Ovary (tissue), 9 donors: ENCODE data around the gene TPRG1. TPM values are rescaled to one million over a fixed set of nuclear protein-coding genes. Genes with fewer than 3 reads are reported as not detected.

ENCODE experiments used
- DNase-seq, 5 donors: peaks; one replicate each; pipeline ENCODE4 v3.0.0-alpha.2; 2019 to 2020
- H3K27ac ChIP-seq, 2 donors: fragments of 200-600 bp; one replicate each; pipeline versions ENCODE4 v1.5.1 to v1.8.0; 2019 to 2022
- H3K27me3 ChIP-seq: fragments of 200-600 bp; one replicate; pipeline ENCODE4 v1.8.0; 2022
- H3K36me3 ChIP-seq: fragments of 200-600 bp; sonication (generic); one replicate; pipeline ENCODE4 v1.5.1; 2019
- H3K4me1 ChIP-seq: one replicate; pipeline ENCODE4 v1.8.1; 2013; ENCODE audit warnings: mild to moderate bottlenecking, moderate library complexity; ENCODE audit not compliant: insufficient read depth
- H3K4me3 ChIP-seq: fragments of 200-600 bp; sonication (generic); one replicate; pipeline ENCODE4 v1.5.1; 2017
- H3K9me3 ChIP-seq, 2 donors: fragments of 200-600 bp in 1 of 2; sonication (generic) in 1 of 2; one replicate each; pipeline versions ENCODE4 v1.5.1 to v1.8.1; 2013 to 2019; ENCODE audit warnings: mild to moderate bottlenecking in 1 of 2, moderate library complexity in 1 of 2
- CTCF ChIP-seq, 3 donors: fragments of 450-650 bp in 2 of 3; fragments of 200-600 bp in 1 of 3; IDR thresholded peaks; one replicate each; pipeline versions ENCODE4 v1.5.1 to v1.8.0; 2016 to 2022; ENCODE audit warnings: antibody characterized with exemption in 3 of 3, mild to moderate bottlenecking in 1 of 3
- EP300 ChIP-seq: sonication (generic); formaldehyde crosslinking; IDR thresholded peaks from one replicate; pipeline ENCODE4 v1.6.1; 2017; ENCODE audit warnings: antibody characterized with exemption
- POLR2A ChIP-seq: fragments of 450-650 bp; IDR thresholded peaks from one replicate; pipeline ENCODE4 v1.6.1; 2017; ENCODE audit warnings: antibody characterized with exemption, mild to moderate bottlenecking, moderate library complexity
- WGBS, 3 donors: extraction: QIAGEN DNeasy Blood & Tissue Kit in 1 of 3; methylation state at CpG; one replicate each; pipeline versions ENCODE4 v1.1.5 to v1.1.7; 2013 to 2017; 5-methylcytosine and 5-hydroxymethylcytosine counted together
- intact Hi-C, 4 donors: fragments of 100-400 bp; cut with DNase I; formaldehyde crosslinking; loops; one replicate each; pipeline versions ENCODE4 v1.11.0 to v1.15.1; 2022 to 2023
- polyA plus RNA-seq, 2 donors: library from polyadenylated mRNA; stranded (reverse); fragments of 200-250 nt in 1 of 2; fragments of 350-450 nt in 1 of 2; fragmentation: Illumina TruSeq in 1 of 2; extraction: RNeasy Lipid Tissue Mini Kit (QIAGEN cat#74804) in 1 of 2; gene quantifications; one replicate each; pipeline ENCODE4 v1.2.3, GENCODE V29; 2013 to 2014
- total RNA-seq, 7 donors: library from RNA; depleted of rRNA in 2 of 7; stranded (reverse); fragments of >200 nt in 2 of 7; fragmentation: NEBNext Ultra II Directional in 3 of 7; extraction: Animal tissue kit (Norgen Biotek cat#: 25700) in 3 of 7; gene quantifications; one replicate each; pipeline versions ENCODE4 v1.1.0 to v1.2.4, GENCODE V29; 2016 to 2023
- donor health status: DM: no; HTN: no; CAD: no; lungs with moderate emphysema.
- donor health status: DM: no; HTN: no; CAD: no.
- donor health status: Bipolar disorder and iron deficiency.
- donor health status: DM: yes; HTN: yes; CAD: no.
- donor health status: DM: no; HTN: no; CAD: no.
- donor health status: DM: yes; HTN: yes; CAD: no.

TPRG1 gene
- total and polyA plus RNA-seq, 9 donors = 1.9 to 20.2 (median 7.5) TPM

- Histone ChIP-seq H3K4me1 (no peaks in the 10 kb centered on the region), H3K36me3 (no peaks in the 10 kb centered on the region), H3K4me3 (no peak overlapping the region), H3K9me3 (no peaks in the 10 kb centered on the region), H3K27me3 (no peaks in the 10 kb centered on the region), H3K27ac (no peak overlapping the region)
- DNase-seq = no peak
- intact Hi-C loops = no loop called here
- no peak for TF ChIP-seq POLR2A
- no peak for TF ChIP-seq EP300
- TF ChIP-seq CTCF (IDR thresholded peaks at IDR 0.05) = no peak
- 79 to 87% (median 83%) methylated on average over 1 of the region's 1 CpG for WGBS, 3 donors
These were observed 78.2 kb downstream of the TPRG1 start for GRCh38 chr3:189249987-189250386.

- 72 to 79% (median 77%) methylated on average over 3 of the region's 3 CpGs for WGBS, 3 donors
- H3K36me3 ChIP-seq = no peaks in the 10 kb centered on the region
- no peak overlapping the region for H3K4me3 ChIP-seq
- intact Hi-C loops = no loop called here
- H3K9me3 ChIP-seq = no peaks in the 10 kb centered on the region
- H3K27ac ChIP-seq = no peak overlapping the region
- H3K27me3 ChIP-seq = no peaks in the 10 kb centered on the region
- H3K4me1 ChIP-seq = peaks cover 4% of the 10 kb centered on the region
- no peak for DNase-seq
- TF ChIP-seq CTCF (IDR thresholded peaks at IDR 0.05) (no peak), POLR2A (no peak), EP300 (no peak)
These were observed 86.5 kb downstream of the TPRG1 start for GRCh38 chr3:189258261-189258660.

GRCh38 chr3:189260556-189261493, 89.1 kb downstream of the TPRG1 start:
- intact Hi-C loops = no loop called here
- 16 to 40% (median 28%) methylated on average over 11 of the region's 11 CpGs for WGBS, 3 donors
- Histone ChIP-seq H3K27ac (no peak overlapping the region), H3K9me3 (no peaks in the 10 kb centered on the region), H3K36me3 (no peaks in the 10 kb centered on the region), H3K4me3 (no peak overlapping the region), H3K27me3 (no peaks in the 10 kb centered on the region), H3K4me1 (peaks cover 4% of the 10 kb centered on the region)
- TF ChIP-seq CTCF (IDR thresholded peaks at IDR 0.05) = no peak
- TF ChIP-seq EP300 = no peak
- TF ChIP-seq POLR2A = no peak
- peak in 2 of 5 donors; percentile 21 to 49 for DNase-seq

- TF ChIP-seq CTCF (IDR thresholded peaks at IDR 0.05) (no peak), POLR2A (no peak), EP300 (no peak)
- no peaks in the 10 kb centered on the region for H3K9me3 ChIP-seq
- intact Hi-C loops = no loop called here
- H3K4me3 ChIP-seq = no peak overlapping the region
- DNase-seq = no peak
- peaks cover 4% of the 10 kb centered on the region for H3K4me1 ChIP-seq
- WGBS, 3 donors = 73 to 80% (median 79%) methylated on average over 3 of the region's 3 CpGs
- no peaks in the 10 kb centered on the region for H3K36me3 ChIP-seq
- H3K27me3 ChIP-seq = no peaks in the 10 kb centered on the region
- no peak overlapping the region for H3K27ac ChIP-seq
These were observed 91.0 kb downstream of the TPRG1 start for GRCh38 chr3:189262746-189263145.
